ENCODE data around the gene PI4KB.
A peak's percentile ranks its signal among the peaks of the same experiment; 100 is the strongest.
"Not testable (repeated sequence)": the region's sequence is repeated elsewhere in the genome, so short reads cannot be mapped to it uniquely, and the experiment has no call there.

Gene PI4KB

GRCh38 chr1:151364996-151365395, 37.8 kb upstream of the PI4KB start:
- H3K4me3 ChIP-seq (ENCODE audit: extremely low read depth, insufficient read depth, low read length, poor library complexity, severe bottlenecking) = no peak overlapping the region
- H3K9me3 ChIP-seq (ENCODE audit: control insufficient read depth, low read length) = peaks cover 12% of the 10 kb centered on the region
- H3K27ac ChIP-seq (ENCODE audit: low read depth, low read length, severe bottlenecking) = no peak overlapping the region
- peaks cover 1% of the 10 kb centered on the region for H3K4me1 ChIP-seq (ENCODE audit: control insufficient read depth, insufficient read depth, low read length, poor library complexity, severe bottlenecking)
- H3K36me3 ChIP-seq (ENCODE audit: control insufficient read depth, insufficient read depth, low read length) = peaks cover 23% of the 10 kb centered on the region
- whole genome bisulfite sequencing, 2 experiments (ENCODE audit: insufficient coverage in 2 of 2) = 78 to 90% methylated on average over 1 to 3 of the region's 4 CpGs

- peaks cover 20% of the 10 kb centered on the region for H3K36me3 ChIP-seq (ENCODE audit: control insufficient read depth, insufficient read depth, low read length)
- no peaks in the 10 kb centered on the region for H3K4me1 ChIP-seq (ENCODE audit: control insufficient read depth, insufficient read depth, low read length, poor library complexity, severe bottlenecking)
- WGBS, 2 experiments (ENCODE audit: insufficient coverage in 2 of 2) = 94 to 100% methylated on average over 1 to 2 of the region's 3 CpGs
- H3K27ac ChIP-seq (ENCODE audit: low read depth, low read length, severe bottlenecking) = no peak overlapping the region
- H3K4me3 ChIP-seq (ENCODE audit: extremely low read depth, insufficient read depth, low read length, poor library complexity, severe bottlenecking) = no peak overlapping the region
- peaks cover 12% of the 10 kb centered on the region for H3K9me3 ChIP-seq (ENCODE audit: control insufficient read depth, low read length)
Observed at GRCh38 chr1:151362308-151363155, 35.3 kb upstream of the PI4KB start.

- no peak overlapping the region for H3K27ac ChIP-seq (ENCODE audit: low read depth, low read length, severe bottlenecking)
- no peak overlapping the region for H3K4me3 ChIP-seq (ENCODE audit: extremely low read depth, insufficient read depth, low read length, poor library complexity, severe bottlenecking)
- peaks cover 20% of the 10 kb centered on the region for H3K36me3 ChIP-seq (ENCODE audit: control insufficient read depth, insufficient read depth, low read length)
- peaks cover 12% of the 10 kb centered on the region for H3K9me3 ChIP-seq (ENCODE audit: control insufficient read depth, low read length)
- H3K4me1 ChIP-seq (ENCODE audit: control insufficient read depth, insufficient read depth, low read length, poor library complexity, severe bottlenecking) = no peaks in the 10 kb centered on the region
Observed at GRCh38 chr1:151361883-151362282, 34.7 kb upstream of the PI4KB start.

- Histone ChIP-seq H3K9me3 (ENCODE audit: control insufficient read depth, low read length) (peaks cover 12% of the 10 kb centered on the region), H3K4me1 (ENCODE audit: control insufficient read depth, insufficient read depth, low read length, poor library complexity, severe bottlenecking) (no peaks in the 10 kb centered on the region), H3K27ac (ENCODE audit: low read depth, low read length, severe bottlenecking) (no peak overlapping the region), H3K36me3 (ENCODE audit: control insufficient read depth, insufficient read depth, low read length) (no peaks in the 10 kb centered on the region), H3K4me3 (ENCODE audit: extremely low read depth, insufficient read depth, low read length, poor library complexity, severe bottlenecking) (no peak overlapping the region)
- 67% methylated on average over 1 of the region's 2 CpGs; no CpG with 5 or more reads in 1 of the 2 experiments for WGBS, 2 experiments (ENCODE audit: insufficient coverage in 2 of 2)
Observed at GRCh38 chr1:151356696-151357095, 29.5 kb upstream of the PI4KB start.

- no peaks in the 10 kb centered on the region for H3K4me1 ChIP-seq (ENCODE audit: control insufficient read depth, insufficient read depth, low read length, poor library complexity, severe bottlenecking)
- H3K27ac ChIP-seq (ENCODE audit: low read depth, low read length, severe bottlenecking) = no peak overlapping the region
- WGBS, 2 experiments (ENCODE audit: insufficient coverage in 2 of 2) = 93% methylated on average over 5 to 6 of the region's 6 CpGs
- H3K9me3 ChIP-seq (ENCODE audit: control insufficient read depth, low read length) = peaks cover 10% of the 10 kb centered on the region
- H3K4me3 ChIP-seq (ENCODE audit: extremely low read depth, insufficient read depth, low read length, poor library complexity, severe bottlenecking) = no peak overlapping the region
- H3K36me3 ChIP-seq (ENCODE audit: control insufficient read depth, insufficient read depth, low read length) = no peaks in the 10 kb centered on the region
Observed at GRCh38 chr1:151352021-151352718, 25.0 kb upstream of the PI4KB start.

GRCh38 chr1:151350323-151350722, 23.1 kb upstream of the PI4KB start:
- 92% methylated on average over 4 to 7 of the region's 9 CpGs for WGBS, 2 experiments (ENCODE audit: insufficient coverage in 2 of 2)
- H3K27ac ChIP-seq (ENCODE audit: low read depth, low read length, severe bottlenecking); H3K4me3 ChIP-seq (ENCODE audit: extremely low read depth, insufficient read depth, low read length, poor library complexity, severe bottlenecking); H3K4me1 ChIP-seq (ENCODE audit: control insufficient read depth, insufficient read depth, low read length, poor library complexity, severe bottlenecking); H3K36me3 ChIP-seq (ENCODE audit: control insufficient read depth, insufficient read depth, low read length): not testable (repeated sequence)
- peaks cover 10% of the 10 kb centered on the region for H3K9me3 ChIP-seq (ENCODE audit: control insufficient read depth, low read length)

GRCh38 chr1:151347523-151348246, 20.5 kb upstream of the PI4KB start:
- H3K4me3 ChIP-seq (ENCODE audit: extremely low read depth, insufficient read depth, low read length, poor library complexity, severe bottlenecking) = peak overlapping the region; percentile 58
- H3K4me1 ChIP-seq (ENCODE audit: control insufficient read depth, insufficient read depth, low read length, poor library complexity, severe bottlenecking) = no peaks in the 10 kb centered on the region
- 24 to 34% methylated on average over 4 to 6 of the region's 12 CpGs for WGBS, 2 experiments (ENCODE audit: insufficient coverage in 2 of 2)
- H3K36me3 ChIP-seq (ENCODE audit: control insufficient read depth, insufficient read depth, low read length) = peaks cover 29% of the 10 kb centered on the region
- peak overlapping the region; percentile 100 for H3K27ac ChIP-seq (ENCODE audit: low read depth, low read length, severe bottlenecking)
- H3K9me3 ChIP-seq (ENCODE audit: control insufficient read depth, low read length) = peaks cover 10% of the 10 kb centered on the region

- H3K4me1 ChIP-seq (ENCODE audit: control insufficient read depth, insufficient read depth, low read length, poor library complexity, severe bottlenecking) = no peaks in the 10 kb centered on the region
- 0% methylated on average over 15 to 19 of the region's 38 CpGs for WGBS, 2 experiments (ENCODE audit: insufficient coverage in 2 of 2)
Observed at GRCh38 chr1:151346769-151347522, 19.7 kb upstream of the PI4KB start, which contains the start of gene RFX5. TSS of gene RFX5 (minus strand) at chr1:151347252. CDS start at chr1:151346320, 932 bp downstream.

GRCh38 chr1:151346082-151346768, 19.0 kb upstream of the PI4KB start:
- H3K9me3 ChIP-seq (ENCODE audit: control insufficient read depth, low read length) = no peaks in the 10 kb centered on the region
- no peaks in the 10 kb centered on the region for H3K4me1 ChIP-seq (ENCODE audit: control insufficient read depth, insufficient read depth, low read length, poor library complexity, severe bottlenecking)
- H3K4me3 ChIP-seq (ENCODE audit: extremely low read depth, insufficient read depth, low read length, poor library complexity, severe bottlenecking) = peak overlapping the region; percentile 58
- peaks cover 33% of the 10 kb centered on the region for H3K36me3 ChIP-seq (ENCODE audit: control insufficient read depth, insufficient read depth, low read length)
- WGBS, 2 experiments (ENCODE audit: insufficient coverage in 2 of 2) = 49% methylated on average over 4 of the region's 7 CpGs; no CpG with 5 or more reads in 1 of the 2 experiments
- peak overlapping the region; percentile 100 for H3K27ac ChIP-seq (ENCODE audit: low read depth, low read length, severe bottlenecking)

More at GRCh38 chr1:151346769-151347522, 19.7 kb upstream of the PI4KB start, which contains the start of gene RFX5:
- Histone ChIP-seq H3K36me3 (ENCODE audit: control insufficient read depth, insufficient read depth, low read length) (peaks cover 33% of the 10 kb centered on the region), H3K4me3 (ENCODE audit: extremely low read depth, insufficient read depth, low read length, poor library complexity, severe bottlenecking) (peak within 1 kb of the TSS; percentile 58), H3K27ac (ENCODE audit: low read depth, low read length, severe bottlenecking) (peak within 1 kb of the TSS; percentile 100), H3K9me3 (ENCODE audit: control insufficient read depth, low read length) (peaks cover 7% of the 10 kb centered on the region)

All from mesodermal cell (in vitro differentiated cells).